Fibroblast of skin of abdomen (primary cell): ENCODE results near the gene SLC8B1.

ENCODE experiments used
- DNase-seq: peaks from one replicate; pipeline ENCODE4 v3.0.0-alpha.2; 2013

Gene SLC8B1

DNA sequence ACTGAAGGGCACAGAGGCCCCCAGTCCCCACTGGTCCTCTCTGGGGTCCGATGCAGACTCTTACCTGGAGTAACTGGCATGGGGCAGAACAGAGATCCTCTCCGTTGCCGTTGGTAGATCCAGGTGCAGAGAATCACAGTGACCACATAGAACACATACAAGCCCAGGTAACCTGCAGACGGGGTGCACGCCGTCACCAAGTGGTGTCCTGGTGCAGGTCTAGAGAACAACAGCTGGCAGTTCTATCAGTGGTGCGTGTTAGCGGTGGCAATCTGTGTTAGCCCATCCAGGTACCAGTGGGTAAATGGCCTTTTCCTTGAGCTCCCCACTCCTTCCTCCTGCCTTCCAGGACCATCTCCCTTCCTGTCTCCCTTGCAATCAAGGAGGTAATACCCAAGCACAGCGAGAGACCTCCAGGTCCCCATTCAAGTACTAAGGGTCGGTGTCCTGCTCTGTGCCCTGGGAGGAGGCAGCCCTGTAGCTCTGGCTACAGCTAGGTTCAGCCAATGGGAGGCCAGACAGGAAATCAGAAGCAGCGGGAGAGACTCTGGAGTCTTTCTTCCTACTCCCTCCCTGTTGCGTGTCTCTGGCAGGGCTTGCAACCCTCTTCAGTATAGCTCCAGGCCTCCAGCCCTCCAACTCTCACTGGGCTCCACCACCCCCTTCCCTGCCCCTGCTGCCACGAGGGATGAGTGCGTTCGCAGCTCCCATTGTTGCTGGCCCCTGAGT lies 15.8 kb downstream of the SLC8B1 start:
- DNase-seq = no peak

DNA sequence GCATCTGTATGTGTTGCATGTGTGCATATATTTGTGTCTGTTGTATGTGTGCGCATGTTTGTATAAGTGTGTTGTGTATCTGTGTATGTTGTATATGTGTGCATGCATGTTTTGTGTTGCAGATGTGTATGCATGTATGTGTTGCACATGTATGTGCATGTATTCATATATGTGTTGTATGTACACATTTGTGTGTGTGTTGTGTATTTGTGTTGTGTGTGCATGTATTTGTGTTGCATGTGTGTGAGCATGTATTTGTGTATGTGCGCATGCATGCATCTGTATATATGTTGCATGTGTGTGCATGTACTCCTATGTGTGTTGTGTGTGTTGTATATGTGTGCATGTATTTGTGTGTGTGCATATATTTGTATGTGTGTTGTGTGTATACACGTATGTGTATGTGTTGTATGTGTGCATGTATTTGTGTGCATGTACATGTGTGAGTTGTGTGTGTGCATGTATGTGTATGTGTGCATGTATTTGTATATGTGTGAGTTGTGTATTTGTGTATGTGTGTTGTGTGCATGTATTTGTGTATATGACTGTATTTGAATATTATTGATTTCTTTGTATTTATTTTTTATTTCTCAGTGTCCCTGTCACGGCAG lies 16.8 kb downstream of the SLC8B1 start:
- no peak for DNase-seq

DNA sequence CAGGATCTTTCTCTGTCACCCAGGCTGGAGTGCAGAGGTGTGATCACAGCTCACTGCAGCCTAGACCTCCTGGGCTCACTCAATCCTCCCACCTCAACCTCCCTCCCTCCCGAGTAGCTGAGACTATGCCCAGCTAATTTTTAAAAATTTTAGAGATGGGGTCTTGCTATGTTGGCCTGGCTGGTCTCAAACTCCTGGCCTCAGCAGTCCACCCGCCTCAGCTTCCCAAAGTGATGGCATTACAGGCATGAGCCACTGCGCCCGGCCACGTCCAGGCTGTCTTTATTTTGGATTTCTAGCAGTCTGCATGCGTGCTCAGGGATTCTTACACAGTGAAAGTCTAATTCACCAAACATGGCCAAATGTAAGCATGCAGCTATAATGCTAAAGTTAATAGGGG lies 17.8 kb downstream of the SLC8B1 start:
- DNase-seq = no peak

DNA sequence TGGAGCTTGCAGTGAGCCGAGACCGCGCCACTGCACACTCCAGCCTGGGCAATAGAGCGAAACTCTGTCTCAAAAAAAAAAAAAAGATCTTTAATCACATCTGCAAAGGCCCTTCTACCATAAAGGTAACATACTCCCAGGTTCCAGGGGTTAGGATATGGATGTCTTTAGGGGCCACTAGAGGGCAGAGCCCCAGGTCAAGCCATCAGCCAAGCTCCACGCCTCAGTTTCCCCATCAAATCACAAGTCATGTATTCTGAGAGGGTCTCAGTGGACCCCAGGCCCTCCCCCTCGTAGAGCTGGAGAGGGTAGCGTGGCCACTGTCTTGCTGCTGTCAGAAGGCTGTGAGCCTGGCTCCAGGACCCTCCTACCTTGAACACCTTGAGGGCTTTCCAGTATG lies 18.8 kb downstream of the SLC8B1 start:
- no peak for DNase-seq

DNA sequence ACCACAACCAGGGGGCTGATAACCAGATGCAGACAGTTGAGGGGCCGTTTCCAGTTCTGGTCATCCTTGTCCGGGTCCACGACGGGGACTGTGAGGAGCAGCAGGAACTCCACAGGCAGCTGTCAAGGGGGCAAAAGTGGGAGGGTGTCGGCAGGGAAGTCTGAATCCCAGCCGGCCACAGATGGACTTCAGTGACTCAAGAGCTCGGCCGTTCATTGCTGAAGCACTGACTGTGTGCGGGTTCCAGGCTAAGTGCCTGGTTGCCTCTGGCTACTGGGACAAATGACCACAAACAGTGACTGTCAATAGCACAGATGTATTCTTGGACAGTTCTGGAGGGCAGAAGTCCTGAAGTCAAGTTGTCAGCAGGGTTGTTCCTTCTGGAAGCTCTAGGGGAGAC lies 19.6 kb downstream of the SLC8B1 start:
- no peak for DNase-seq

DNA sequence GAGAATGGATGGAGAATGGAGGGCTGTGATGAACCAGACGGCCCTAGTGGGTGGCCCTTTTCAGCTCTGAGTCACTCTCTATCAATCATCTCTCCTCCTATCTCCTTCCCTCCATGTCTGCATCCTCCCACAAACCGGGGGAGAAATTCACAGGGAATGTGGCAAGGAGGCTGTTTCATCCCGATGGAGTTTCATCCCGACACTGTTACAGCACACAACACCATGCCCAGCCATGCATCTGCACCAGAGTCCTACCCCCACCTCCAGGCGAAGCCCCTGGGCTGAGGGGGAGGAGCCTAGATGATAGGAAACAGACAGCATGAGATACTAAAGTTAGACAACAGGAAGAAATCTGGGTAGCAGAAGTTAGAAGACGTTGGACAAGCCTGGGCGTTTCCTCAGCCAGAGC lies 20.8 kb downstream of the SLC8B1 start:
- peak; percentile 74 for DNase-seq

DNA sequence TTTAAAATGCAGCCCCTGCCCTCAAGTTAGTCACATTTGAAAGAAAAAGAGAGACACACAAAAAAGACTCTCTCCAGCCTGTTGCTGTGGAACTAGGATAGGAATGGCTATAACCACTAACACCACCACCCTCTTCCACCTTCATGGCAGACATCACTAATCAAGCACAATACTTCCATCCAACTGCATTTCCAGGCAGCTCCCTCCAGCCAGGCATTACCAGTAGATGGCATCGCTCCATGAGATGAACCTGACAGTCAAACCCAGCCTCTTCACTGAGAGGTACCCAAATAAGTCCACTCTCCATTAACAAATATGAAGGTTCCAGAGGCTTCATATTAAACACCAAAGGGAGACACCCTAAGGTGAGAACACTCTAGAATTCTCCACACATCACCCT lies 24.4 kb downstream of the SLC8B1 start:
- no peak for DNase-seq

DNA sequence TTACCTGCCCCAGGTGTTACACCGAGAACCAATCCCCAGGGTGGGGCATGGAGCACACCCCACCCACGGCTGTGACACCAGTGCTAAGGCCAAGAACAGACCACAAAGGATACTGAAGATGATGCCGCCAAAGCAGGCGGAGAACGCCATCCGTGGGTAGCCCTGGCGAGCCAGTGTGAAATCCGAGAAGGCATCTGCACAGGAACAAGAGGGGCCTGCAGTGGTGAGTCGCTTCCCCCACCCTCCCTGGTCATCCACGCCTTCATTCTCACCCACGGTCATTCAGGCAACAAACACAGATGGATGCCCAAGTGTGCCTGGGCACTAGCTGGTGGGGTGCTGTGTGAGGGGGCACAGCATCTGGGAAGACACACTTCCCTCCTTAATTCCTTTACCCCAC lies 28.5 kb downstream of the SLC8B1 start:
- DNase-seq = no peak

DNA sequence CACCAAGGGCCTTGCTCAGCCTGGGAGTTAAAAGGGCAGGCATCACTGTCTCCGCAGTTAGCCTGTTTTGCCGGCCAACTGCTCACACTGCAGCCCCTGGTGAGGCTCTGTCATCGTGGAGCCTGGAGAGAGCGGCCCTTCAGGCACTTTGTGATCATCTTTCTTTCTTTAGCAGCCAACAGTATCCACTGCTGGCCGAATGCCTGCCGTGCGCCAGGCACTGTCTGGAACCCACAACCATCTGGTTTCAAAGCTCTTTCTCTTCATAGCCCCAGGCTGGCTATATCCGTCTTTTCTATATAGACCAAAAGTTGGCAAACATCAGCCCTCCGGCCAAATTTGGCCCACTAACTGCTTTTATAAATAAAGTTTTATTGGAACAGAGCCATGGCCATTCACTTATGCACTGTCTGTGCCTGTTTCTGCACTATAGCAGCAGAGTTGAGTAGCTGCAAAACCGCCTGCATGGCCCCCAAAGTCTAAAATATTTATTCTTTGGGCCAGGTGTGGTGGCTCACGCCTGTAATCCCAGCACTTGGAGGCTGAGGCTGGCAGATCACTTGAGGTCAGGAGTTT lies 29.5 kb downstream of the SLC8B1 start:
- no peak for DNase-seq

DNA sequence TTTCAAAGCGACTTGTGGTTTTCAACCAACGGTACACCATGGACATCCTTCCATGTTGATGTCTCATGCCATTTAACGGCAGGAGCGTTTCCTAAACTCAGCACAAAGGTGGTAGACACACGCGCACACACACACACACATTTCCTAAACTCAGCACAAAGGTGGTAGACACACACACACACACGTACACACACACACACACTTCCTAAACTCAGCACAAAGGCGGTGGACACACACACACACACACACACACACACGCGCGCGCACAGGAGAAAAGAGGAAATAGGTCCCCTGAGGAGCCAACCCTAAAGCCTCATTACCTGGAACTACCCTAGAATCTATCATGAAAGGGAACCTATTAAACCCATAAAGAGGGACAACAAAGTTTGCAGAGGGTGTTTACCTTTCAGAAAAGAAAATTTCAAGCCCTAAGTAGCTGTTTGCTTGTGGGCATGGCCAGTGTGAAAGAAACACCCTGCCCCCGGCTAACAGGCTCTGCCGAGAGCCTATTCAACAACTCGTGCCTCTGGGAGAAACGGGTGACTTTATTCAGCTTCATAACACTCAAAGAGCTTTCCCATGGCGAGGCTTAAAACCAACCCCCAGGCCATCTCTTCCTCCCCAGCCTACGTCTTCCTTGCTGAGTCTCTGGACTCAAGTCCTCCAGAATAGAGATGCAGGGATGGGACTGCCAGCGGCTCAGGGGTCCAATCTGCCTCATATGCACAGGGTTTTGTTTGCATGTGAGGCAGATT lies 31.8 kb downstream of the SLC8B1 start:
- no peak for DNase-seq

DNA sequence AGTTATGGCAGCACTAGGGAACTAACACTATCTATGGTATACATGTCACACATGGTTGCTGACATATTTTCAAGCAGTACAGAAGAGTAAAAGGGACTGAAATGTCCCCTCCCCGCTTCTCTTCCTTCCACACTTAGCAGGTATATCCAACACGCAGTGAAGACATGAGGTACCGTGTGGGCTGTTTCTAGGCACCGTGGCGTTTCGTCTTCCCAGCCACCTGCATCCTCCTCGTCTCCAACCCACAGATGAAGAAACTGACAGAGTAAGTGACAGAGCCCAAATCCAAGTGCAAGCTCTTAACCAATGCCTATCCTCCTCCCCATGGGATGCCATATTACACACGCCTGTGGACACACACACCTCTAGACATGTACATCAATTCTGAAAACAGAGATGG lies 32.4 kb downstream of the SLC8B1 start:
- no peak for DNase-seq

DNA sequence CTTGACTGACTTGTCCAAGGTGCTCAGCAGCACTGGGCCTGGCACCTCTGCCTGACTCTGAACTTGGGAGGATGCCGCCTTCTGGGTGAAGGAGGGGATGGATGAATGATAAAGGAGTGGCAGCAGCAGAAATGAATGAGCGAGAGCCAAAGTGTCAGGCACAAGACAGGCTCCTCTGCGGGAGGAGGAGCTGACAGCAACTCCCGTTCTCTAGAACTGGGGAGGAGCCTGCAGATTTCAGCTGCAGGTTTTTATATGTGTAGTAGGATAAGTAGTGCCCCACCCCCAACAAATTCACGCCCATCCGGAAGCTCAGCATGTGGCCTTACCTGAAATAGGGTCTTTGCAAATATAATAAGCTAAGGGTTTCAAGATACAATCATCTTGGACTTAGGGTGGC lies 33.1 kb downstream of the SLC8B1 start:
- DNase-seq = no peak

DNA sequence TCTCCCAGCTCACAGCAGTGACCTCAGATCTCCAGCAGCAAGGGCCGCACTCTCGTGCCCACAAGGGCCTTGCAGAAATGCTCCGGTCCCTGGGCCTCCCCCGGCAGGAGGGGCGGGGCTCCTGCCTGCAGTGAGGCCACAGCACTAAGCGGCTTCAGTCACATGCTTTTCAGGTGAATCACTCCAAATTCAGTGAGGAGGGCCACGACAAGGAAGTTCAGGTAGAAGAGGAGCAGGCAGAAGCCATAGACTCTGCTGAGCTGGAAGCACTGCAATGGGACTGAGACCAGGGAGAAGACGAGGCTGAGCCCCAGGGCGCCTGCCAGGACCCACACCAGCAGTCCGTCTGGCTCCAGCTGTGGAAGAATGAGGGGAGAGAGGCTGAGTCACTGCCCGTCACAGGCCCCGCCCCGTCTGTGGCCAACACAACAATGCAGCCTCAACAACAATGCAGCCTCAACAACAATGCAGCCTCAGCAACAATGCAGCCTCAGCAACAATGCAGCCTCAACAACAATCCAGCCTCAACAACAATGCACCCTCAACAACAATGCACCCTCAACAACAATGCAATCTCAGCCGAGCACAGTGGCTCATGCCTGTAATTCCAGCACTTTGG lies 35.2 kb downstream of the SLC8B1 start:
- DNase-seq = peak; percentile 73

DNA sequence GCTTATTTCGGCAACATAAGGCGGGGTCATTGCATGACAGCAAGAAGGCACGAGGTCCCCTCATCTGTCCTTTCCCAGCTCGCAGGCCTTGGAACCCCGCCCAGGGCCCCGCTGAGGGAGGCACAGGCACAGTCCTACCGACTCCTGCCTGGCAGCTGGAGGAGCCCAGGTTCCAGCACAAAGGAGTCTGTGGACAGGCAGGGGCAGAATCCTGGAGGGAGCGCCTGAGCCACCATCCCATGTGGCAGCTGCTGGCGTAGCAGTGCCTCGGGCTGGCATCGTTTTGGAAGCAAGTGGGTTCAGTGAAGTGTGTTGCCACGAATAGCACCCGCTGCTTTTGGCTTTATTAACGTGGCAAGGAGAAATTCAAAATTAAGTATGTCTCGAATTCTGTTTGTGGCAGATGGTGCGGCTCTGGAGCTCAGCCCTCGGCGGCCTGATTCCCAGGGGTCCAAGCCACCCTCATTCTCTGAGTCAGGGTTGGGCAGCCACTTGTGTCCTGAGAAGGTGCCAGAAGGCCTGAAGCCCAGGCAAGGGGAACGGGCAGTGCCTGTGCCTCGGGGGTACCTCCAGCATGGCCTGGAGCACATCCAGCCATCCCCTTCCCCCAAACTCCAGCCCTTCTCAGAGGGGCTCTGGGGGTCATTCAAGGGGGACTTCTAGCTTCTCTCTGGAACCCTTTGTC lies 35.9 kb downstream of the SLC8B1 start:
- DNase-seq = no peak

DNA sequence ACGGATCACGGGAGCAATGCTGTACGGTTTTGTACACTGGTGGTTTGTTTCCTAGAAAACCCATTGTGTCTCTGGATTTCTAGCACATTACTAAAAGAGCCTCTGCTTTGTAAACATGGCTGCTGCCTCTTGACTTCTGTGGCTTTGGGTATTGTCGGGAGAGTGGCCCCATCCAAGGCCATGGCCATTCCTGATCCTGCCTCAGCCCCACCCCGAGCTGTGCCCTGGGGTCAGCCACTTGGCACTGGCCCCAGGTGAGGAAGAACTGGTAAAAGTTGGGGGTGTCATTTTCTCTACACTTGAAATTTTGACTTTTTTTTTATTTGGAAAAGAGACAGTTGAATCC lies 36.5 kb downstream of the SLC8B1 start:
- DNase-seq = no peak

DNA sequence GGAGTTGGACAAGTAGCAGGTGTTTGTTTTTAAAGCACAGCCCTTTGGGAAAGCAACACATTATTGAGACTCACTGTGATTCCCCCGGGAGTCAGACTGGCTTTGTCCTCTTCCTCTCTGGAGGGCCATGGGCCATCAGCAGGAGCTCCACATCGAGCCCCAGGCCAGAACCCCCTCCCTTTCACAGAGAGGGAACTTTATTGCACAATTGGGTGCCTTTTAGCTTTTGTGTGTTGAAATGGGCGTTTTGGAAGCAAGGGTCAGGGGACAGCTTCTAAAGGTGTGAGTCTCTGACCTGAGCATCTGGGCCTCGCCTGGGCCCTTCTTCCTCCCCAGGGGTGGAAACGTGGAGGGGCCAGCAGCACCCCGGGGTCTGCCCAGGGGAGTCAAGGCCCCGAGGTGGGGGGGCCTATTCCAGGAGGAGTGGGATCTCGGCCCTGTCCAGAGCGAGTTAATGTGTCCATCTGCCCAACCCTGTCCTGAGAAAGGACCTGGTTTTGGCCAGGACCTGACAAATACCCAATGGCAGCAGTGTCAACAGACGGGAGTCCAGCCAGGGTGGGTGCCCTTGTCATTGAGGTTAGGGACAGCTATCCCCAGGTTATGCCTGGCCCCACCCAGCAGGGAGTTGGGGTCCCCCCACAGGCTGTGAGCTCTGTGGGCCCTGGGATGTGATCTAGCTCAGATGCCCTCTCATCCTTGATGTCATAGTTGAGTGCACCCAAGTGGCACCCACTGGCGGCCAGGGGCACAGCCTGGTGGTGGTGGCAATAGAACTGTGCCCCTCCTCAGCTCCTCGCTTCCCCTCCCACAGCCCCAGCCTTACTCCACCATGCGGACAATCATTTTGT lies 37.1 kb downstream of the SLC8B1 start:
- no peak for DNase-seq

DNA sequence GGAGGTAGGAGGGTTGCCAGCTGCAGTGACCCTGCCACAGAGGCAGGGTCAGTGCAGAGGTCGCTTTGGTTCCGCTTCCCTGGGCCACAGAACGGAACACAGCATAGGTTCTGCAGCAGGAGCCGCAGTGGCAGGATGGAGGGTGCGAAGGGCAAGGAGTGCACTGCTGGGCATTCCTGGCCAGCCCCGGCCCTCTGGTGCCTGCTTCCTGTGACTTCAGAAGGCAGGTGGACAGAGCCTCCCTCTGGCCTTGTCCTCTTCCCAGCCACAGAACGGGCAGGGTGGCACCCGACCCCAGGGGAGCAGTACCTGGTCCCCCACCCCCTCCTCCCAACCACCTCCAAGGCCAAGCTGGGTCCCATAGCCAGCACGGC lies 37.7 kb downstream of the SLC8B1 start:
- DNase-seq = no peak

DNA sequence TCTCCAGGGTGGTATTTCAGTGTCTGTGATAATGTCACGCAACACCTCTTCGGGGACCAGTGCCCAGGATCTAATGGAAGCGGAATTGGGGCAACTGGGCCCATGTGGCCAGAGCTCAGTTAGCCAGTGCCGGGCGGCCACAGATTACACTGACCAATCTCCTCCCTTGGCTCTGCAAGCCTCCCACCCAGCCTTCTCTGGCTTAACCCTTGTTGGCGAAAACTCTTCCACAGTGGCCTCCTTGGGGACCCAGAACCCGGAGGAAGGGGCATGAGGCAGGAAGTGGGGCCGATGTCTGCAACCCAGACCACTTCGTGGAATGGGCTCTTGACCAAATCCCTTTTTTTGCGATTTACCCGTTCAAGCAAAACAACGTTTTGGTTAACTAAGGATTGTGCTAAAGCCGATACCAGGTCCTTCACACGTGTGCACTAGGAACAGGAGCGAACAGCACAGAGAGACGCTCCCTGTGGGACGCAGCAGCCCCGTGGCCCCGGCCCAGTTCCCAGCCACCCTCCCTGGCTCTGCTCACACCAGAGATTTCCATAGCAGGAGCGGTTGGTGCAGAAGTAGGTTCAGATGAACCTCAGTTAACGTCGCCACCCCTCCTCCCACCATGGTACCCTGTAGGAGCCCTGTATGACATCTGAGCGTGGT lies 38.2 kb downstream of the SLC8B1 start:
- DNase-seq = no peak

DNA sequence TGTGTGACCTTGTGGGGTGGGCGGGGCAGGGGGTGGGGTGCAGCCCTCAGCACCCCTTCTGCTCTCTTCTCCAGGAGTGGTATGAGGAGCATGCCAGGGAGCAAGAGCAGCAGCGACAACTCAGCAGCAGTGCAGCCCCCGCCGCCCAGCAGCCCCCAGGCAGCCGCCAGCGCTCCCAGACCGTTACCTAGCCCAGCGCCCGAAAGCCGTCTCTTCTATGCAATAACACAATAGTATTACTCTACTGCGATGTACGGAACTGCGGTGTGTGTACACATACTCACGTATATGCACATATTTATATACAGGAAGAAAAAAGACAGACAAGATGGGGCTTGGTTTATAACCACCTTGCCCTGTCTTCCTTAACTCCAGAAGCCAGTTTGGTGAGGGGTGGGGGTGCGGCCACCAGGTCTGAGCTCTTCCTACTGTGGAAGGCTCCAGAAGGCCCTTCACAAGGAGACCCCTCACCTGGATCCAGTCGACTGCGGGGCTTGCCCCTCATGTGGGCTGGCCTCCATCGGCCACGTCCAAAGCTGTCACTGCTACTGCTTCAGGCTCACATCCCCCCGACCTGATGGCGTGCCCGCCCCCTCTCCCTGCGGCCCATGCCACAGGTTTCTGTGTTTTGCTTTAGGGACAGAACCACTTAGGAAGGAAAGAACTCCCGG lies 38.9 kb downstream of the SLC8B1 start:
- no peak for DNase-seq

DNA sequence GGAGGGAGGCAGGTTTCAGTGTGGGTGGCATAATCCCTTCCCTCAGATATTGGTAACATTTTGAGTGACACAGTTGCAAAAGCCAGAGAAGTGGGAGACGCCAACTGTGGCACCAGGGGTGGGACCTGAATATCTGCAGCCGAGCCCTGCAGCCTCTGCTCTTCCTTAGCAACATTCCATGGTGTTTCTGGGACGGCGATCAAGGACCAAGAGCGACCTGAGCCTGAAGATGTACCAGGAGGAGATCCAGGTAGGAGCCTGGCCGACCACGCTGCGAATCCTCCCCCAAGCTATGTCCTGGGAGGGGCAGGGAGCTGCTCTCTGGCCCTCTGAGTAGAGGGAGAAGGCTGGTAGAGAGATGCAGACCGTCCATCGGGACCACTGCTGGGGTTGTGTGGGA lies 41.8 kb downstream of the SLC8B1 start:
- no peak for DNase-seq

DNA sequence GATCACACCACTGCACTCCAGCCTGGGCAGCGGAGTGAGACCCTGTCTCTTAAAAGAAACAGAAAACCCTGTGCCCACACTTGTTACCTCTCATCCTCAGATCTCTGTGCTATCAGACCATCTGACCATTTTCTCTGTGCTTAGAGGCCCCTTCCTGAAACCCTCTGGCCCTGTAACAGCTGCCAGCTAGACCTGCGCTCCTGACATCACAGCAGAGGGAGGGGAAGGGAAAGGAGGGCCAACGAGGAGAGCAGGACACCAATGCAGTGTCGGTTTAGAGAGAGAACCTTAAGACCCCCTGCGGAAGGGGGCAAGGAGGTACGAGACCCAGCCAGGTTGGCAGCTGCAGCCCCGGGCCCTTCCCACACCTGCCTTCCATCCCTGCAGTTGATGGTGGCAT lies 42.4 kb downstream of the SLC8B1 start:
- DNase-seq = no peak
